HepG2 (cell line): ENCODE results near the gene PSAP. TPM values are rescaled to one million over a fixed set of nuclear protein-coding genes. Genes with fewer than 3 reads are reported as not detected.
A peak's percentile ranks its signal among the peaks of the same experiment; 100 is the strongest.

Experiments used
- ATAC-seq: fragments of 200-7000 bp; cut with Tn5 transposase; 3 replicates; pipeline ENCODE4 v1.9.1; 2020; ENCODE audit warnings: mild to moderate bottlenecking, moderate library complexity
- BruUV-seq: library from RNA; stranded (reverse); fragments of 400-500 nt; replicated peaks from 2 replicates; lab custom pipeline; 2021; lab: Mats Ljungman, UMichigan
- CTCF ChIA-PET: fragments of 300-600 bp; formaldehyde crosslinking; extraction: SDS; loops from one replicate; lab custom pipeline; 2021; ENCODE audit warnings: low total read pairs, inconsistent platforms, low intra/inter-chr PET ratio; lab: Yijun Ruan, JAX
- POLR2A ChIA-PET: fragments of 350-600 bp; sonication (Branson Sonifier 250); formaldehyde crosslinking; loops from one replicate; lab custom pipeline; 2020; ENCODE audit warnings: antibody characterized with exemption, inconsistent platforms; lab: Yijun Ruan, JAX
- DNase-seq: peaks from one replicate; pipeline ENCODE4 v3.0.0-alpha.2; 2015; ENCODE audit warnings: low spot score
- FAIRE-seq: peaks from 3 replicates; lab custom pipeline; 2011; peaks lifted over from hg19 to GRCh38; lab: Jason Lieb, UNC
- H2AFZ ChIP-seq: one replicate; pipeline ENCODE4 v1.6.1; 2011; ENCODE audit warnings: low read length, inconsistent platforms
- H3K27ac ChIP-seq: fragments of 300-600 bp; 3 replicates; pipeline ENCODE4 v1.8.0; 2011; ENCODE audit warnings: mixed run types, mild to moderate bottlenecking, mixed read lengths, low read length, inconsistent platforms; ENCODE audit not compliant: insufficient read depth; ENCODE audit errors: extremely low read length
- H3K27me3 ChIP-seq, 2 experiments: fragments of 200-600 bp in 1 of 2; 2 replicates in 1 of 2; 3 replicates in 1 of 2; pipeline versions ENCODE4 v1.6.0 to v1.8.0; 2011; ENCODE audit warnings: low read length in 2 of 2, mild to moderate bottlenecking in 2 of 2, moderate library complexity in 2 of 2, inconsistent platforms in 1 of 2; ENCODE audit not compliant: insufficient read depth in 2 of 2, control insufficient read depth in 1 of 2
- H3K36me3 ChIP-seq, 2 experiments: fragments of 200-600 bp in 1 of 2; replicated peaks in 1 of 2; 2 replicates in 1 of 2; 3 replicates in 1 of 2; pipeline versions ENCODE4 v1.5.1 to v1.8.0; 2011; ENCODE audit warnings: low read length in 2 of 2, inconsistent platforms in 1 of 2; ENCODE audit not compliant: insufficient read depth in 2 of 2, control insufficient read depth in 1 of 2
- H3K4me1 ChIP-seq: 2 replicates; pipeline ENCODE4 v1.5.1; 2012; ENCODE audit warnings: low read length, inconsistent platforms; ENCODE audit not compliant: insufficient read depth
- H3K4me2 ChIP-seq: 2 replicates; pipeline ENCODE4 v1.6.0; 2011; ENCODE audit warnings: low read depth, low read length, inconsistent platforms
- H3K4me3 ChIP-seq, 3 experiments: fragments of 200-600 bp in 1 of 3; sonication (generic), shearing (Covaris generic) in 1 of 3; replicated peaks in 1 of 3; 2 replicates each; pipeline ENCODE4 v1.5.1; 2011 to 2016; ENCODE audit warnings: low read length in 3 of 3, inconsistent platforms in 2 of 3, low read depth in 2 of 3, mild to moderate bottlenecking in 2 of 3, control low read depth in 1 of 3, mixed read lengths in 1 of 3; ENCODE audit not compliant: insufficient read depth in 1 of 3
- H3K79me2 ChIP-seq: one replicate; pipeline ENCODE4 v1.6.1; 2011; ENCODE audit warnings: low read length, inconsistent platforms; ENCODE audit not compliant: insufficient read depth
- H3K9ac ChIP-seq: 2 replicates; pipeline ENCODE4 v1.6.0; 2011; ENCODE audit warnings: mild to moderate bottlenecking, low read depth, low read length, inconsistent platforms; ENCODE audit not compliant: insufficient read depth
- H3K9me3 ChIP-seq: 2 replicates; pipeline ENCODE4 v1.5.1; 2012; ENCODE audit warnings: mild to moderate bottlenecking, low read length
- H4K20me1 ChIP-seq: 2 replicates; pipeline ENCODE4 v1.6.0; 2011; ENCODE audit warnings: inconsistent platforms, mild to moderate bottlenecking, low read length, moderate library complexity; ENCODE audit not compliant: insufficient read depth
- ATF7 ChIP-seq, 2 experiments: fragments of 450-650 bp in 1 of 2; sonication (generic) in 1 of 2; formaldehyde crosslinking in 1 of 2; IDR thresholded peaks; 2 replicates each; pipeline versions ENCODE4 v1.4.0 to v1.6.1; 2016 to 2020; ENCODE audit warnings: antibody characterized with exemption in 1 of 2, mild to moderate bottlenecking in 1 of 2, missing genetic modification reagents in 1 of 2
- ETV6 ChIP-seq: sonication (generic); formaldehyde crosslinking; conservative IDR thresholded peaks from 2 replicates; pipeline ENCODE4 v1.4.0; 2020; ENCODE audit warnings: missing genetic modification reagents
- HNF4A ChIP-seq: sonication (generic); formaldehyde crosslinking; IDR thresholded peaks from 2 replicates; pipeline ENCODE4 v1.4.0; 2020; ENCODE audit warnings: missing genetic modification reagents
- NBN ChIP-seq: fragments of 450-650 bp; conservative IDR thresholded peaks from 2 replicates; pipeline ENCODE4 v1.6.1; 2017
- NKX3-1 ChIP-seq: sonication (generic); formaldehyde crosslinking; IDR thresholded peaks from 2 replicates; pipeline ENCODE4 v1.5.0; 2020; ENCODE audit warnings: missing genetic modification reagents
- SMAD9 ChIP-seq: sonication (generic); formaldehyde crosslinking; IDR thresholded peaks from 2 replicates; pipeline ENCODE4 v1.5.1; 2020; ENCODE audit warnings: mild to moderate bottlenecking, missing genetic modification reagents
- SMARCE1 ChIP-seq: fragments of 450-650 bp; IDR thresholded peaks from 2 replicates; pipeline ENCODE4 v1.6.1; 2017; ENCODE audit warnings: borderline replicate concordance
- TRIM24 ChIP-seq: sonication (generic); formaldehyde crosslinking; IDR thresholded peaks from 2 replicates; pipeline ENCODE4 v1.8.0; 2022; ENCODE audit warnings: mild to moderate bottlenecking, missing genetic modification reagents
- ZNF24 ChIP-seq: fragments of 450-650 bp; IDR thresholded peaks from 2 replicates; pipeline ENCODE4 v1.6.1; 2017; ENCODE audit warnings: antibody characterized with exemption, mild to moderate bottlenecking
- ZNF558 ChIP-seq: sonication (generic); formaldehyde crosslinking; IDR thresholded peaks from 2 replicates; pipeline ENCODE4 v1.9.0; 2022; ENCODE audit warnings: mild to moderate bottlenecking, missing genetic modification reagents, borderline replicate concordance
- ZNF563 ChIP-seq: sonication (generic); formaldehyde crosslinking; IDR thresholded peaks from 2 replicates; pipeline ENCODE4 v1.8.0; 2022; ENCODE audit warnings: mild to moderate bottlenecking, moderate library complexity, missing genetic modification reagents
- ZNF652 ChIP-seq: IDR thresholded peaks from 2 replicates; pipeline ENCODE4 v1.6.1; 2016; ENCODE audit warnings: low read depth, borderline replicate concordance
- WGBS: methylation state at CpG from one replicate; pipeline ENCODE4 v1.1.6; 2017; ENCODE audit warnings: low lambda C conversion rate; 5-methylcytosine and 5-hydroxymethylcytosine counted together
- in situ Hi-C: cut with HindIII; loops from 2 replicates; pipeline ENCODE4 v1.10.0; 2017; ENCODE audit warnings: low pct_unique_long_range_greater_than_20kb; ENCODE audit not compliant: extremely low pct_ligation_motif_present
- intact Hi-C: fragments of 100-400 bp; cut with micrococcal nuclease; formaldehyde crosslinking; loops from one replicate; pipeline ENCODE4 v1.10.0; 2022; ENCODE audit not compliant: unreplicated experiment
- polyA plus RNA-seq, 8 experiments: library from polyadenylated mRNA; depleted of rRNA in 3 of 8; stranded (reverse) in 7 of 8; unstranded in 1 of 8; fragments of >200 nt; fragmentation: Illumina TruSeq in 4 of 8; extraction: Trizol in 4 of 8; gene quantifications; 2 replicates each; pipeline versions ENCODE4 v1.2.1 to v1.2.3, GENCODE V29; 2011 to 2016; ENCODE audit warnings: low read depth in 4 of 8, missing spikeins in 1 of 8, mixed read lengths in 1 of 8; ENCODE audit not compliant: insufficient read depth in 1 of 8
- total RNA-seq, 5 experiments: library from RNA; depleted of rRNA; stranded (reverse); fragments of >200 nt; fragmentation: Illumina TruSeq; extraction: Trizol; gene quantifications; 2 replicates each; pipeline ENCODE4 v1.2.3, GENCODE V29; 2016; ENCODE audit warnings: low read depth in 1 of 5
- TF ChIP-seq, protein P1 (sequence below): sonication (generic); formaldehyde crosslinking; conservative IDR thresholded peaks from 2 replicates; pipeline ENCODE4 v1.4.0; 2020; ENCODE audit warnings: mild to moderate bottlenecking, missing genetic modification reagents, moderate library complexity
- TF ChIP-seq, protein P2 (sequence below): fragments of 450-650 bp; IDR thresholded peaks from 2 replicates; pipeline ENCODE4 v1.6.1; 2017

The PSAP gene
- total and polyA plus RNA-seq, 2 of the 13 experiments (the other 11 are each of a cell fraction or from before 2014, with no cell fraction given) = 323 to 643 TPM

DNA sequence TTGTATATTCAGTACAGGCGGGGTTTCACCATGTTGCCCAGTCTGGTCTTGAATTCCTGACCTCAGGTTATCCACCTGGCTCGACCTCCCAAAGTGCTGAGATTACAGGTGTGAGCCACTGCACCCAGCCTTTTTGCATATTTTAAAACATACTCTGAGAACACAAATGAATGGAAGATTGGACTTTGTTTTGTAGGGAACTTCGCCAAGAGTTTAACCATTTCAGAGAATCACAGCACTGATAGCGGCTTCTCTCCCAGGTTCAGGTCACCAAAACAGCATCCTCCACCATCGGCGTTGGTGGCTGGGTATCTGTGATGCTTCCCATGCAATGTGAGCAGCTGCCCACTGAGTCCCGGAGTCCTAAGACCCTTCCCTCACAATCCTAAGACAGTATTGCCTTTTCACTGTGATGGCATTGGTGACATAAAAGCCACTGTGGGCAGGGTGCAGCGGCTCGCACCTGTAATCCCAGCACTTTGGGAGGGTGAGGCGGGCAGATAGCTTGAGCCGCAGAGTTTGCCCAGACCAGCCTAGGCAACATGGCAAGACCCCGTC, 42.3 kb upstream of the PSAP start:
- peak; percentile 73 for FAIRE-seq
- no peaks in the 10 kb centered on the region for H3K36me3 ChIP-seq
- no peaks in the 10 kb centered on the region for H4K20me1 ChIP-seq
- no peak overlapping the region for H2AFZ ChIP-seq
- ChIA-PET POLR2A (no interaction called here), CTCF (no interaction called here)
- H3K9ac ChIP-seq = no peak overlapping the region
- peaks cover 46% of the 10 kb centered on the region for H3K4me1 ChIP-seq
- H3K4me2 ChIP-seq = peak overlapping the region; percentile 68
- no peak overlapping the region for H3K27ac ChIP-seq
- WGBS = 1% methylated on average over 10 of the region's 12 CpGs
- DNase-seq = peak; percentile 35
- intact Hi-C loops (loop anchor here (5.0 kb wide), 1 partner anchor 36 kb away; no protein-coding TSS in a partner anchor), in situ Hi-C loops (loop anchor here (5.0 kb wide), 1 partner anchor 46 kb away; no protein-coding TSS in a partner anchor)
- peak overlapping the region in 1 of 3 experiments; percentile 49; a peak in 2 of 6 replicates for H3K4me3 ChIP-seq
- ATAC-seq = no peak
- TF ChIP-seq TRIM24 (CRISPR knock-in tag) (no peak), ATF7 (IDR thresholded peaks at IDR 0.05) (no peak), ATF7 (CRISPR knock-in tag; IDR thresholded peaks at IDR 0.05) (no peak), SMAD9 (CRISPR knock-in tag) (no peak), ZNF563 (CRISPR knock-in tag) (no peak), NKX3-1 (no peak), NBN (no peak), ZNF24 (no peak), HNF4A (peak; percentile 36), ZNF558 (CRISPR knock-in tag) (no peak), ZNF652 (peak; percentile 89), ETV6 (CRISPR knock-in tag) (no peak), SMARCE1 (no peak)
- TF ChIP-seq, protein P1, sequence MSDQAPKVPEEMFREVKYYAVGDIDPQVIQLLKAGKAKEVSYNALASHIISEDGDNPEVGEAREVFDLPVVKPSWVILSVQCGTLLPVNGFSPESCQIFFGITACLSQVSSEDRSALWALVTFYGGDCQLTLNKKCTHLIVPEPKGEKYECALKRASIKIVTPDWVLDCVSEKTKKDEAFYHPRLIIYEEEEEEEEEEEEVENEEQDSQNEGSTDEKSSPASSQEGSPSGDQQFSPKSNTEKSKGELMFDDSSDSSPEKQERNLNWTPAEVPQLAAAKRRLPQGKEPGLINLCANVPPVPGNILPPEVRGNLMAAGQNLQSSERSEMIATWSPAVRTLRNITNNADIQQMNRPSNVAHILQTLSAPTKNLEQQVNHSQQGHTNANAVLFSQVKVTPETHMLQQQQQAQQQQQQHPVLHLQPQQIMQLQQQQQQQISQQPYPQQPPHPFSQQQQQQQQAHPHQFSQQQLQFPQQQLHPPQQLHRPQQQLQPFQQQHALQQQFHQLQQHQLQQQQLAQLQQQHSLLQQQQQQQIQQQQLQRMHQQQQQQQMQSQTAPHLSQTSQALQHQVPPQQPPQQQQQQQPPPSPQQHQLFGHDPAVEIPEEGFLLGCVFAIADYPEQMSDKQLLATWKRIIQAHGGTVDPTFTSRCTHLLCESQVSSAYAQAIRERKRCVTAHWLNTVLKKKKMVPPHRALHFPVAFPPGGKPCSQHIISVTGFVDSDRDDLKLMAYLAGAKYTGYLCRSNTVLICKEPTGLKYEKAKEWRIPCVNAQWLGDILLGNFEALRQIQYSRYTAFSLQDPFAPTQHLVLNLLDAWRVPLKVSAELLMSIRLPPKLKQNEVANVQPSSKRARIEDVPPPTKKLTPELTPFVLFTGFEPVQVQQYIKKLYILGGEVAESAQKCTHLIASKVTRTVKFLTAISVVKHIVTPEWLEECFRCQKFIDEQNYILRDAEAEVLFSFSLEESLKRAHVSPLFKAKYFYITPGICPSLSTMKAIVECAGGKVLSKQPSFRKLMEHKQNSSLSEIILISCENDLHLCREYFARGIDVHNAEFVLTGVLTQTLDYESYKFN (CRISPR knock-in tag) = no peak
- TF ChIP-seq, protein P2, sequence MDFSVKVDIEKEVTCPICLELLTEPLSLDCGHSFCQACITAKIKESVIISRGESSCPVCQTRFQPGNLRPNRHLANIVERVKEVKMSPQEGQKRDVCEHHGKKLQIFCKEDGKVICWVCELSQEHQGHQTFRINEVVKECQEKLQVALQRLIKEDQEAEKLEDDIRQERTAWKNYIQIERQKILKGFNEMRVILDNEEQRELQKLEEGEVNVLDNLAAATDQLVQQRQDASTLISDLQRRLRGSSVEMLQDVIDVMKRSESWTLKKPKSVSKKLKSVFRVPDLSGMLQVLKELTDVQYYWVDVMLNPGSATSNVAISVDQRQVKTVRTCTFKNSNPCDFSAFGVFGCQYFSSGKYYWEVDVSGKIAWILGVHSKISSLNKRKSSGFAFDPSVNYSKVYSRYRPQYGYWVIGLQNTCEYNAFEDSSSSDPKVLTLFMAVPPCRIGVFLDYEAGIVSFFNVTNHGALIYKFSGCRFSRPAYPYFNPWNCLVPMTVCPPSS = no peak
- no peaks in the 10 kb centered on the region for H3K79me2 ChIP-seq
- BruUV-seq = no TSS peak
- H3K9me3 ChIP-seq = no peaks in the 10 kb centered on the region
- H3K27me3 ChIP-seq = peaks cover 3 to 26% of the 10 kb centered on the region in 2 experiments; a peak in 4 of 5 replicates
